K562 (cell line): ENCODE results near the gene GOLGA2. TPM values are rescaled to one million over a fixed set of nuclear protein-coding genes. Genes with fewer than 3 reads are reported as not detected.
A peak's percentile ranks its signal among the peaks of the same experiment; 100 is the strongest.

Experiments
- CAMTA2 ChIP-seq: fragments of 250-450 bp; sonication (Bioruptor Pico); conservative IDR thresholded peaks from 2 replicates; pipeline ENCODE4 v1.5.1; 2022
- CBX3 ChIP-seq, 2 experiments: IDR thresholded peaks; 1 replicate in 1 of 2; 2 replicates in 1 of 2; pipeline ENCODE4 v1.6.1; 2012; ENCODE audit warnings: inconsistent platforms in 2 of 2, low read length in 2 of 2, borderline replicate concordance in 1 of 2, control low read depth in 1 of 2
- CREB1 ChIP-seq, 2 experiments: sonication (generic) in 1 of 2; formaldehyde crosslinking in 1 of 2; IDR thresholded peaks; 2 replicates each; pipeline versions ENCODE4 v1.6.1 to v1.8.0; 2012 to 2022; ENCODE audit warnings: inconsistent platforms in 1 of 2, mild to moderate bottlenecking in 1 of 2, missing genetic modification reagents in 1 of 2, moderate library complexity in 1 of 2
- ETV5 ChIP-seq: sonication (generic); formaldehyde crosslinking; IDR thresholded peaks from 2 replicates; pipeline ENCODE4 v1.4.0; 2020; ENCODE audit warnings: low read depth, mild to moderate bottlenecking, missing genetic modification reagents
- FOSL1 ChIP-seq: fragments of 200-800 bp; sonication (Bioruptor generic); conservative IDR thresholded peaks from 2 replicates; pipeline ENCODE4 v1.6.1; 2016; ENCODE audit warnings: missing genetic modification characterization, missing compliant biosample characterization
- FOXP1 ChIP-seq: sonication (generic); formaldehyde crosslinking; IDR thresholded peaks from 2 replicates; pipeline ENCODE4 v1.8.0; 2022; ENCODE audit warnings: mild to moderate bottlenecking, missing genetic modification reagents
- HMG20B ChIP-seq: fragments of 250-450 bp; sonication (Bioruptor Pico); IDR thresholded peaks from 2 replicates; pipeline ENCODE4 v1.5.0; 2021; ENCODE audit warnings: mild to moderate bottlenecking
- MYC ChIP-seq, 2 experiments: fragments of 250-450 bp in 1 of 2; sonication (Bioruptor Pico) in 1 of 2; IDR thresholded peaks; 2 replicates each; pipeline versions ENCODE4 v1.5.1 to v1.6.1; 2012 to 2021; ENCODE audit warnings: low read depth in 2 of 2, borderline replicate concordance in 1 of 2, improper control_type of control experiment in 1 of 2, low read length in 1 of 2, mild to moderate bottlenecking in 1 of 2, moderate library complexity in 1 of 2
- NR2C2 ChIP-seq, 2 experiments: fragments of 200-800 bp in 1 of 2; sonication (Bioruptor generic) in 1 of 2; sonication (generic) in 1 of 2; formaldehyde crosslinking in 1 of 2; IDR thresholded peaks; 2 replicates each; pipeline versions ENCODE4 v1.6.1 to v1.8.0; 2016 to 2022; ENCODE audit warnings: mild to moderate bottlenecking in 1 of 2, missing compliant biosample characterization in 1 of 2, missing genetic modification characterization in 1 of 2, missing genetic modification reagents in 1 of 2
- STAT5A ChIP-seq: IDR thresholded peaks from 2 replicates; pipeline ENCODE4 v1.6.1; 2012; ENCODE audit warnings: low read length, inconsistent platforms, borderline replicate concordance
- TBL1XR1 ChIP-seq, 2 experiments: IDR thresholded peaks; 2 replicates each; pipeline ENCODE4 v1.6.1; 2012; ENCODE audit warnings: improper control_type of control experiment in 2 of 2, low read length in 2 of 2, mild to moderate bottlenecking in 1 of 2
- ZFPM2 ChIP-seq: fragments of 250-450 bp; sonication (Bioruptor Pico); IDR thresholded peaks from 2 replicates; pipeline ENCODE4 v1.5.1; 2022; ENCODE audit warnings: mild to moderate bottlenecking
- ZKSCAN3 ChIP-seq: fragments of 250-450 bp; sonication (Bioruptor Pico); IDR thresholded peaks from 2 replicates; pipeline ENCODE4 v1.4.0; 2020
- ZNF354B ChIP-seq: fragments of 250-450 bp; sonication (Bioruptor Pico); IDR thresholded peaks from 2 replicates; pipeline ENCODE4 v1.4.0; 2020
- ZNF589 ChIP-seq: fragments of 200-800 bp; sonication (Bioruptor generic); IDR thresholded peaks from 2 replicates; pipeline ENCODE4 v1.6.1; 2016; ENCODE audit warnings: low read depth, missing genetic modification characterization, missing compliant biosample characterization
- ZNF75A ChIP-seq: fragments of 450-650 bp; formaldehyde crosslinking; IDR thresholded peaks from 2 replicates; pipeline ENCODE4 v1.4.0; 2020; ENCODE audit warnings: mild to moderate bottlenecking
- polyA plus RNA-seq, 8 experiments: library from polyadenylated mRNA; depleted of rRNA in 4 of 8; stranded (reverse) in 5 of 8; unstranded in 3 of 8; fragments of >200 nt; fragmentation: Nextera tagmentation in 2 of 8; fragmentation: Illumina TruSeq in 1 of 8; extraction: Ambion mirVana in 2 of 8; extraction: Trizol in 1 of 8; gene quantifications; 2 replicates each; pipeline versions ENCODE4 v1.2.1 to v1.2.3, GENCODE V29; 2011 to 2014; ENCODE audit warnings: inconsistent platforms in 1 of 8, missing spikeins in 1 of 8
- total RNA-seq, 7 experiments: library from RNA; depleted of rRNA in 6 of 7; stranded (reverse); fragments of >200 nt in 6 of 7; fragmentation: Illumina TruSeq in 2 of 7; extraction: Trizol in 2 of 7; gene quantifications; 2 replicates each; pipeline versions ENCODE4 v1.2.1 to v1.2.3, GENCODE V29; 2011 to 2021; ENCODE audit warnings: low replicate concordance in 1 of 7
- TF ChIP-seq, protein P1 (sequence below): fragments of 250-450 bp; sonication (Bioruptor Pico); IDR thresholded peaks from 2 replicates; pipeline ENCODE4 v1.8.0; 2021; ENCODE audit warnings: borderline replicate concordance, mild to moderate bottlenecking, moderate library complexity; ENCODE audit not compliant: poor library complexity, severe bottlenecking
- TF ChIP-seq, protein P2 (sequence below): fragments of 450-650 bp; formaldehyde crosslinking; IDR thresholded peaks from 2 replicates; pipeline ENCODE4 v1.4.0; 2020; ENCODE audit warnings: mild to moderate bottlenecking, moderate library complexity
- TF ChIP-seq, protein P3 (sequence below): fragments of 250-450 bp; sonication (Bioruptor Pico); IDR thresholded peaks from 2 replicates; pipeline ENCODE4 v1.5.0; 2021
- TF ChIP-seq, protein P4 (sequence below): fragments of 450-650 bp; formaldehyde crosslinking; IDR thresholded peaks from 2 replicates; pipeline ENCODE4 v1.4.0; 2022; ENCODE audit warnings: missing genetic modification characterization

Gene GOLGA2
- total and polyA plus RNA-seq, 9 of the 15 experiments (the other 6 are each of a cell fraction or from before 2014, with no cell fraction given): 15.7 to 138 (median 76.0) TPM

DNA sequence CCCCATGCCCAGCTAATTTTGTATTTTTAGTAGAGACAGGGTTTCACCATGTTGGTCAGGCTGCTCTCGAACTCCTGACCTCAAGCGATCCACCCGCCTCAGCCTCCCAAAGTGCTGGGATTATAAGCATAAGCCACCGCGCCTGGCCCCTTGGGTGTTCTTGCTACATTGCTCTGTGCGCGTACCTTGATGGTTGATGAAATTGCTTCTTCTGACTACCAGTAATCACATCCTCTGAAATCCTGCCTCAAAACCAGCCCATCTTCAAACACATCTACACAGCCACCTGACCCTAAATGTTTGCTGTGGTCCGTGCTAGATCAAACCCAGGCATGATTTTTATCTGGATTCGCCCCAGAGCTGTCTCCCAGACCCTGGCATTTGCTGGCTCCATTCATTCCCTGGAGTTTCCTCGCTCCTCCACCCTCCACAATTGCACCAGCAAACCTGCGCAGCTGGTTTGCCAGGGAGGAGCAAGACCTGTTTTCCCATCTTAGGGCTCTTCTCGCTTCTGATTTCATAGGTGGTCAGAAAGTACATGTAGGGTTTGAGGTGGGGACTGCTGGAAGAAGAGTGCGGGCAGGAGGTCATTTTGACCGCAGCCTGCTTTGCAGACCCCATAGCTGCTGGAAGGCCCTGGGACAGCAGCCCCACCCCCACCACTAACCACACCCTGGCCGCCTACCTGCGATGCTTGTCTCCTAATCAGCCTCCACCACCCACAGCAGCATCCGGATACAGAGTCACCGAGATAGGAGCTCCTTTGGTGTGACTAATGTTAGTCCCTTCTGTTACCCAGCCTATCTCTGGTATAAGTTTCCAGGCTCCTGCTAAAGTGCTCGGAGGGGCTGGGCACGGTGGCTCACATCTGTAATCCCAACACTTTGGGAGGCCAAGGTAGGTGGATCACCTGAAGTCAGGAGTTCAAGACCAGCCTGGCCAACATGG lies 23.0 kb upstream of the GOLGA2 start (continued):
- TF ChIP-seq, protein P1, sequence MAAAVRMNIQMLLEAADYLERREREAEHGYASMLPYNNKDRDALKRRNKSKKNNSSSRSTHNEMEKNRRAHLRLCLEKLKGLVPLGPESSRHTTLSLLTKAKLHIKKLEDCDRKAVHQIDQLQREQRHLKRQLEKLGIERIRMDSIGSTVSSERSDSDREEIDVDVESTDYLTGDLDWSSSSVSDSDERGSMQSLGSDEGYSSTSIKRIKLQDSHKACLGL (CRISPR knock-in tag): no peak
- TF ChIP-seq CAMTA2 (CRISPR knock-in tag): no peak
- no peak for TF ChIP-seq ZNF354B (CRISPR knock-in tag)
- TF ChIP-seq MYC (IDR thresholded peaks at IDR 0.05; ENCODE audit: low read depth, low read length): no peak
- TF ChIP-seq MYC (CRISPR knock-in tag; IDR thresholded peaks at IDR 0.05; ENCODE audit: borderline replicate concordance, low read depth): 0 out of 2 replicates have a peak, but pooled peaks have one; percentile 14
- TF ChIP-seq HMG20B (CRISPR knock-in tag): no peak
- TF ChIP-seq CBX3 (IDR thresholded peaks at IDR 0.05; ENCODE audit: borderline replicate concordance in 1 of 2, low read length in 2 of 2): peak in 1 of 2 experiments; percentile 88; a peak in 2 of 3 replicates
- TF ChIP-seq, protein P2, sequence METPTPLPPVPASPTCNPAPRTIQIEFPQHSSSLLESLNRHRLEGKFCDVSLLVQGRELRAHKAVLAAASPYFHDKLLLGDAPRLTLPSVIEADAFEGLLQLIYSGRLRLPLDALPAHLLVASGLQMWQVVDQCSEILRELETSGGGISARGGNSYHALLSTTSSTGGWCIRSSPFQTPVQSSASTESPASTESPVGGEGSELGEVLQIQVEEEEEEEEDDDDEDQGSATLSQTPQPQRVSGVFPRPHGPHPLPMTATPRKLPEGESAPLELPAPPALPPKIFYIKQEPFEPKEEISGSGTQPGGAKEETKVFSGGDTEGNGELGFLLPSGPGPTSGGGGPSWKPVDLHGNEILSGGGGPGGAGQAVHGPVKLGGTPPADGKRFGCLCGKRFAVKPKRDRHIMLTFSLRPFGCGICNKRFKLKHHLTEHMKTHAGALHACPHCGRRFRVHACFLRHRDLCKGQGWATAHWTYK (CRISPR knock-in tag): no peak
- TF ChIP-seq ZNF75A: no peak
- TF ChIP-seq ZFPM2 (CRISPR knock-in tag): no peak
- no peak for TF ChIP-seq ZNF589 (CRISPR knock-in tag)
- TF ChIP-seq FOXP1 (CRISPR knock-in tag): no peak
- TF ChIP-seq FOSL1 (tag): peak; percentile 86
- peak; percentile 73 for TF ChIP-seq STAT5A
- peak; percentile 52 to 79; a peak in 2 of 4 replicates for TF ChIP-seq TBL1XR1 (IDR thresholded peaks at IDR 0.05; ENCODE audit: low read length in 2 of 2)
- TF ChIP-seq, protein P3, sequence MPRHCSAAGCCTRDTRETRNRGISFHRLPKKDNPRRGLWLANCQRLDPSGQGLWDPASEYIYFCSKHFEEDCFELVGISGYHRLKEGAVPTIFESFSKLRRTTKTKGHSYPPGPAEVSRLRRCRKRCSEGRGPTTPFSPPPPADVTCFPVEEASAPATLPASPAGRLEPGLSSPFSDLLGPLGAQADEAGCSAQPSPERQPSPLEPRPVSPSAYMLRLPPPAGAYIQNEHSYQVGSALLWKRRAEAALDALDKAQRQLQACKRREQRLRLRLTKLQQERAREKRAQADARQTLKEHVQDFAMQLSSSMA: no peak
- TF ChIP-seq ZKSCAN3: no peak
- TF ChIP-seq NR2C2 (CRISPR knock-in tag; IDR thresholded peaks at IDR 0.05): no peak
- no peak for TF ChIP-seq NR2C2 (tag; IDR thresholded peaks at IDR 0.05)
- TF ChIP-seq, protein P4, sequence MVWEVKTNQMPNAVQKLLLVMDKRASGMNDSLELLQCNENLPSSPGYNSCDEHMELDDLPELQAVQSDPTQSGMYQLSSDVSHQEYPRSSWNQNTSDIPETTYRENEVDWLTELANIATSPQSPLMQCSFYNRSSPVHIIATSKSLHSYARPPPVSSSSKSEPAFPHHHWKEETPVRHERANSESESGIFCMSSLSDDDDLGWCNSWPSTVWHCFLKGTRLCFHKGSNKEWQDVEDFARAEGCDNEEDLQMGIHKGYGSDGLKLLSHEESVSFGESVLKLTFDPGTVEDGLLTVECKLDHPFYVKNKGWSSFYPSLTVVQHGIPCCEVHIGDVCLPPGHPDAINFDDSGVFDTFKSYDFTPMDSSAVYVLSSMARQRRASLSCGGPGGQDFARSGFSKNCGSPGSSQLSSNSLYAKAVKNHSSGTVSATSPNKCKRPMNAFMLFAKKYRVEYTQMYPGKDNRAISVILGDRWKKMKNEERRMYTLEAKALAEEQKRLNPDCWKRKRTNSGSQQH: no peak; the same call in 1 of the 2 replicates
- TF ChIP-seq ETV5: no peak
- TF ChIP-seq CREB1 (IDR thresholded peaks at IDR 0.05): peak; percentile 67
- TF ChIP-seq CREB1 (CRISPR knock-in tag; IDR thresholded peaks at IDR 0.05): no peak
